Panc1 (cell line): ENCODE results near the gene CALD1. TPM values are rescaled to one million over a fixed set of nuclear protein-coding genes. Genes with fewer than 3 reads are reported as not detected.

Source experiments
- ATAC-seq: fragments of 200-7000 bp; cut with Tn5 transposase; 2 replicates; pipeline ENCODE4 v1.9.1; 2020; ENCODE audit warnings: mild to moderate bottlenecking, moderate library complexity
- BruUV-seq: library from RNA; stranded (reverse); fragments of 400-500 nt; replicated peaks from 2 replicates; lab custom pipeline; 2021; lab: Mats Ljungman, UMichigan
- CTCF ChIA-PET: fragments of 300-600 bp; sonication (Branson Sonifier 250); formaldehyde crosslinking; loops from one replicate; lab custom pipeline; 2022; ENCODE audit warnings: antibody characterized with exemption; lab: Charles Lee
- POLR2A ChIA-PET: fragments of 300-600 bp; sonication (Branson Sonifier 250); formaldehyde crosslinking; loops from one replicate; lab custom pipeline; 2022; ENCODE audit warnings: antibody characterized with exemption; lab: Charles Lee
- DNase-seq: peaks from one replicate; pipeline ENCODE4 v3.0.0-alpha.2; 2010; ENCODE audit warnings: low read depth, low spot score
- H3K27ac ChIP-seq: 2 replicates; pipeline ENCODE4 v1.5.1; 2011; ENCODE audit warnings: mild to moderate bottlenecking, low read length, inconsistent platforms
- H3K27me3 ChIP-seq: fragments of 200-500 bp; sonication (Bioruptor generic); 2 replicates; pipeline ENCODE4 v1.6.0; 2014; ENCODE audit warnings: low read length, inconsistent platforms; ENCODE audit not compliant: control insufficient read depth, insufficient read depth
- H3K36me3 ChIP-seq: fragments of 200-500 bp; sonication (Bioruptor generic); 2 replicates; pipeline ENCODE4 v1.5.1; 2014; ENCODE audit warnings: inconsistent platforms, mild to moderate bottlenecking, low read length, moderate library complexity; ENCODE audit not compliant: control insufficient read depth, insufficient read depth
- H3K4me1 ChIP-seq: 2 replicates; pipeline ENCODE4 v1.5.1; 2011; ENCODE audit warnings: inconsistent platforms, mild to moderate bottlenecking, low read length, moderate library complexity; ENCODE audit not compliant: control insufficient read depth, insufficient read depth
- H3K4me3 ChIP-seq, 2 experiments: 2 replicates each; pipeline ENCODE4 v1.5.1; 2011 to 2012; ENCODE audit warnings: low read depth in 2 of 2, low read length in 2 of 2, mild to moderate bottlenecking in 2 of 2, inconsistent platforms in 1 of 2, moderate library complexity in 1 of 2
- H3K9me3 ChIP-seq: fragments of 200-500 bp; sonication (Bioruptor generic); 2 replicates; pipeline ENCODE4 v1.5.1; 2014; ENCODE audit warnings: low read depth, mild to moderate bottlenecking, inconsistent platforms, low read length, moderate library complexity; ENCODE audit not compliant: control insufficient read depth, insufficient read depth
- CTCF ChIP-seq: fragments of 450-650 bp; IDR thresholded peaks from 2 replicates; pipeline ENCODE4 v1.5.1; 2017; ENCODE audit warnings: mild to moderate bottlenecking
- POLR2AphosphoS5 ChIP-seq: IDR thresholded peaks from 2 replicates; pipeline ENCODE4 v1.6.1; 2012; ENCODE audit warnings: mild to moderate bottlenecking, low read depth, low read length, moderate library complexity
- REST ChIP-seq, 2 experiments: IDR thresholded peaks; 2 replicates each; pipeline ENCODE4 v1.6.1; 2011 to 2012; ENCODE audit warnings: low read depth in 2 of 2, control low read depth in 1 of 2, low read length in 1 of 2, mild to moderate bottlenecking in 1 of 2, moderate library complexity in 1 of 2; ENCODE audit not compliant: insufficient read depth in 1 of 2
- SIN3A ChIP-seq: IDR thresholded peaks from 2 replicates; pipeline ENCODE4 v1.6.1; 2012; ENCODE audit warnings: low read depth, mild to moderate bottlenecking, low read length, moderate library complexity, borderline replicate concordance; ENCODE audit not compliant: insufficient read depth
- TCF7L2 ChIP-seq: IDR thresholded peaks from 2 replicates; pipeline ENCODE4 v1.6.1; 2011; ENCODE audit warnings: mild to moderate bottlenecking, low read depth, low read length, inconsistent platforms
- in situ Hi-C: cut with HindIII; loops from 2 replicates; pipeline ENCODE4 v1.10.0; 2016; ENCODE audit warnings: low sequenced_read_pairs, low pct_unique_long_range_greater_than_20kb
- intact Hi-C: fragments of 100-400 bp; cut with micrococcal nuclease; formaldehyde crosslinking; loops from one replicate; pipeline ENCODE4 v1.10.0; 2022; ENCODE audit not compliant: unreplicated experiment
- total RNA-seq: library from RNA; stranded (reverse); gene quantifications from one replicate; pipeline ENCODE4 v1.2.1, GENCODE V29; 2021; ENCODE audit not compliant: unreplicated experiment

CALD1 gene
- total RNA-seq, 1 experiment from 2014 or later = 9.2 TPM

GRCh38 chr7:134935701-134936100, 156.3 kb downstream of the CALD1 start:
- H3K9me3 ChIP-seq = no peaks in the 10 kb centered on the region
- in situ Hi-C loops (no loop called here), intact Hi-C loops (no loop called here)
- no peaks in the 10 kb centered on the region for H3K36me3 ChIP-seq
- no peaks in the 10 kb centered on the region for H3K4me1 ChIP-seq
- ChIA-PET CTCF (no interaction called here), POLR2A (no interaction called here)
- H3K27ac ChIP-seq = no peak overlapping the region
- DNase-seq = no peak
- BruUV-seq = no TSS peak
- H3K4me3 ChIP-seq = no peak overlapping the region
- no peaks in the 10 kb centered on the region for H3K27me3 ChIP-seq
- TF ChIP-seq POLR2AphosphoS5 (no peak), CTCF (no peak), SIN3A (no peak), TCF7L2 (no peak), REST (IDR thresholded peaks at IDR 0.05; ENCODE audit: insufficient read depth in 1 of 2, low read depth in 2 of 2, low read length in 1 of 2) (no peak)
- no peak for ATAC-seq

- in situ Hi-C loops (no loop called here), intact Hi-C loops (no loop called here)
- H3K4me1 ChIP-seq = no peaks in the 10 kb centered on the region
- H3K9me3 ChIP-seq = no peaks in the 10 kb centered on the region
- H3K27ac ChIP-seq = no peak overlapping the region
- no peaks in the 10 kb centered on the region for H3K36me3 ChIP-seq
- CTCF ChIA-PET = interaction anchor here (0.6 kb wide), 1 partner anchor 10 kb away, joined by 4 read pairs; no protein-coding TSS in a partner anchor
- H3K27me3 ChIP-seq = no peaks in the 10 kb centered on the region
- no TSS peak for BruUV-seq
- no peak for TF ChIP-seq CTCF
- TF ChIP-seq SIN3A = no peak
- no peak for TF ChIP-seq REST (IDR thresholded peaks at IDR 0.05; ENCODE audit: insufficient read depth in 1 of 2, low read depth in 2 of 2, low read length in 1 of 2)
- TF ChIP-seq TCF7L2 = no peak
- no peak for TF ChIP-seq POLR2AphosphoS5
- DNase-seq (no peak), ATAC-seq (no peak)
- no peak overlapping the region for H3K4me3 ChIP-seq
- POLR2A ChIA-PET = no interaction called here
Measured at GRCh38 chr7:134936893-134937510, 157.6 kb downstream of the CALD1 start.
